K562 treated with DMSO at 1 percent for 4 hours (cell line): ENCODE results near the gene UROD. TPM values are rescaled to one million over a fixed set of nuclear protein-coding genes. Genes with fewer than 3 reads are reported as not detected.

Experiments used
- total RNA-seq: library from RNA; unstranded; fragments of 300-600 nt; gene quantifications from 2 replicates; pipeline ENCODE4 v1.2.3, GENCODE V29; 2022; ENCODE audit not compliant: insufficient read depth

The UROD gene
- 401 and 435 TPM in 2 replicates for total RNA-seq

GRCh38 chr1:45011837-45012638, at the start of gene UROD:
TSS of gene UROD (plus strand) at chr1:45012254. CDS start at chr1:45012266, 12 bp downstream.

DNA sequence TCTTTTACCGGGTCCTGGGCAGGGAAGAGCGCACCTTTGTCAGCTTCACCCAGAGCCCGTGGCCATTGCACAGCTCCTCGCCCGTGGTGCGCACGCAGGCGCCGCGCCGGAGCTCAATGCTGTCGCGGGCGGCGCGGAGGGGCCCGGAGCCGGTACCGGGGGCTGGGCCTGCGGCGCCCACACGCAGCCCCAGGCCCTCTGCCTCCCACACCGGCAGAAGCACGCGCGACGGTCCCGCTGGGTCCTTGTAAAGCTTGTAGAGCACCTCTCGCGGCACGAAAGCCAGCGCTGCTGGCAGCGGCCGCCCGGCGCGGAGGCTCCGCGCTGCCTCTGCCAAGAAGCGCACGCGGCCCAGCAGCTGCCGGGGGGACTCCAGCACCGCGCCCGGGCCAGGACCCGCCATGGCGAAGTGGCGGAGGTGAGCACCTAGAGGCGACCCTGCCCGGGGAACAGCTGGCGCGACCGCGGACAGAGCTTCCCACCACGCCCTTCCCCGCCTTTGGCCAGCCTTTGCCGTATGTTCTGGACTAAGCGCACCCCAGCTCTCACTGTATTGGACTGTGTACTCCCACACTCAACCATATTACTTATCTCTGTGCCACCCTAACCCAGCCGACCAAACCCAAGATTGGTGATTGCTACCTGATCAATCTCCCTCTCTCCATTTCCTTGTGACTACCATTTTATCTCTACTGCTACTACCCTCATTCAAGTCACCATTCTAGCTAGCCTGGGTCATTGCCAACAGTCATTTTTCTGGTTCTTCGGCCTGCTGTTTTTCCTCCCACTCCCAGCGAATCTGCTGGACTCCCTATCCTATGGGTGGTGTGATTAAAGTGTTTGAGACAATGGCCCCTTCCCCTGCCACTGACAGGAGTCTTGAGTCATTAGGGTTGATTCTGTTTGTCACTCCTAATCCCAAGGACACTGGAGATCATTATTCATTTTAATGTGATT, 921 bp upstream of the UROD start, which contains the start of gene HECTD3:
Gene HECTD3 (minus strand): TSS at position 470 of the 957 bp plus-strand sequence. CDS start 67 bp downstream, at position 403.

Other genes with a start within 250 kb of the UROD start
- gene RPS8, start 236.7 kb upstream of the UROD start, total RNA-seq = 6,154 and 6,462 TPM in 2 replicates
- not detected in 2 replicates for gene BEST4, start 224.1 kb upstream of the UROD start, total RNA-seq
- 7.7 and 11.0 TPM in 2 replicates for gene PLK3, start 211.9 kb upstream of the UROD start, total RNA-seq
- 1.8 TPM in 1 of 2 replicates, not detected in the other for gene DYNLT4, start 204.9 kb upstream of the UROD start, total RNA-seq
- gene BTBD19, start 203.7 kb upstream of the UROD start, total RNA-seq = 2.2 TPM in 1 of 2 replicates, not detected in the other
- 0.55 and 1.5 TPM in 2 replicates for gene PTCH2, start 169.0 kb upstream of the UROD start, total RNA-seq
- gene EIF2B3, start 25.7 kb upstream of the UROD start, total RNA-seq = 48.2 and 58.2 TPM in 2 replicates
- gene HECTD3, start 930 bp upstream of the UROD start, total RNA-seq = 44.1 and 48.2 TPM in 2 replicates
- gene ZSWIM5, start 194.4 kb downstream of the UROD start, total RNA-seq = 0.22 and 1.1 TPM in 2 replicates